ENCODE measurements around the gene BTBD2. TPM values are rescaled to one million over a fixed set of nuclear protein-coding genes. Genes with fewer than 3 reads are reported as not detected.

Gene BTBD2
- total RNA-seq, 1 experiment from 2014 or later, result 110 TPM

DNA sequence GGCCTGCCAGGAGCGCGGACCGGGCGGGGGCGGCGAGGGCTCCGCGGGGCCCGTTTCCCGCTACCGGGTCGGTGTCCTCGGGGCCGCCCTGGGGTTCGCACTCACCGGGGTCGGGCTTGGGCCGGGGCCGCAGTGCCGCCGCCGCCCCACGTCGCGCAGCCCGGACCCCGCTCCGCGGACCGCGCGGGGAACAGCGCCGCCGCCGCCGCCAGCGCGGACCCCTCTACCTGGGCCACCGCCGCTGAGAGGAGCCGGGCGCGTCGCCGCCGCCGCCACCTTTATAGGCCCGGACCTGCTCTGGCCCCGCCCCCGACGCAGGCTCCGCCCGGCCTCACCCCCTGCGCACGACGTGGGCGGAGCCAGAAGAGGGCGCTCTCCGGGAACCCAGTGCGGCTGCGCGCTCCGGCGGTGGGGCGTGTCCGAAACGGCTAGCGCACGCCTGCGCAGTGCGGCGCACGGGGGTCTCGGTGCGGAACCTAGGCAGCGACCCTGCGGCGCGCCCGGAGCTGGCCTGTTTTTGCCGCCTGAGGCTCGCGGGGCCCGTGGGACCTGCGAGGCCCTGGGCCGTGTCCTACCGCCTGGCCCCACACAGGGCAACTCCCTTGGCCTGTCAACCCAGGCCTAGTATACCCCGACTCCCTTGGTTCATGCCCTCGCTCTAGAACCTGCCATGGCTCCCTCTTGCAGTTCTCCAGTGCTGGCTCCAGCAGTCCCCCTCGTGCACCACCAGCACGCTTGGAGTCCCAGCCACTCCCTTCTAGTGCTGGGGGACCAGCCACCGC, 35.7 kb upstream of the BTBD2 start, which contains the start of gene MKNK2:
Gene MKNK2 (minus strand): TSS at position 254 of the 782 bp plus-strand sequence. CDS start 393 bp downstream, outside the sequence.
- Histone ChIP-seq H3K4me2 (ENCODE audit: insufficient read depth, insufficient read length, low read length) (peak within 1 kb of the TSS; percentile 65), H3K9me3 (ENCODE audit: control insufficient read depth, low read depth, low read length) (no peaks in the 10 kb centered on the region), H3K27ac (ENCODE audit: insufficient read length, low read depth, low read length) (no peak within 1 kb of the TSS), H3K4ac (ENCODE audit: low read depth, low read length) (no peak within 1 kb of the TSS), H2BK120ac (ENCODE audit: low read depth, low read length, poor library complexity, severe bottlenecking) (no peak within 1 kb of the TSS), H2BK15ac (ENCODE audit: low read depth, low read length) (no peak within 1 kb of the TSS), H2BK20ac (ENCODE audit: low read depth, low read length, poor library complexity, severe bottlenecking) (no peak within 1 kb of the TSS), H3K56ac (ENCODE audit: insufficient read length, low read depth, low read length) (no peak within 1 kb of the TSS), H2BK12ac (ENCODE audit: insufficient read length, low read depth, low read length) (no peak within 1 kb of the TSS), H4K5ac (ENCODE audit: insufficient read length, low read depth, low read length) (no peak within 1 kb of the TSS), H3K4me1 (ENCODE audit: insufficient read depth, low read length) (no peaks in the 10 kb centered on the region), H3K9ac (ENCODE audit: extremely low read depth, insufficient read length, low read length) (peak within 1 kb of the TSS; percentile 17), H3T11ph (ENCODE audit: low read length) (no peak within 1 kb of the TSS), H2AK5ac (ENCODE audit: insufficient read length, low read length) (no peak within 1 kb of the TSS), H3K27me3 (ENCODE audit: insufficient read depth, low read length) (no peaks in the 10 kb centered on the region), H3K23me2 (ENCODE audit: insufficient read length, low read depth, low read length, poor library complexity, severe bottlenecking) (peaks cover 9% of the 10 kb centered on the region), H2AFZ (ENCODE audit: low read length) (no peak within 1 kb of the TSS), H4K91ac (ENCODE audit: insufficient read length, low read depth, low read length) (peak within 1 kb of the TSS; percentile 15), H4K20me1 (ENCODE audit: control insufficient read depth, insufficient read depth, insufficient read length) (no peaks in the 10 kb centered on the region), H3K14ac (ENCODE audit: insufficient read depth, low read length) (peak within 1 kb of the TSS; percentile 70), H3K79me2 (ENCODE audit: insufficient read depth, low read length) (peaks cover 11% of the 10 kb centered on the region; the same call in 1 of the 2 replicates), H4K8ac (replicated peaks; ENCODE audit: insufficient read length, low read depth, low read length) (no peak within 1 kb of the TSS), H3K23ac (ENCODE audit: insufficient read length, low read depth, low read length) (no peak within 1 kb of the TSS), H3K79me1 (ENCODE audit: insufficient read depth, low read depth, low read length, poor library complexity, severe bottlenecking) (peaks cover 3% of the 10 kb centered on the region), H3K18ac (ENCODE audit: insufficient read length, low read depth, low read length) (peak within 1 kb of the TSS; percentile 9), H2BK5ac (ENCODE audit: insufficient read length, low read length) (no peak within 1 kb of the TSS)
- Mint-ChIP-seq H3K4me3 (peak within 1 kb of the TSS; percentile 72 to 86), H3K27ac (peak within 1 kb of the TSS in 1 of 3 experiments; percentile 91; a peak in 3 of 7 replicates), H3K9me3 (no peaks in the 10 kb centered on the region), H3K27me3 (ENCODE audit: low read depth) (no peaks in the 10 kb centered on the region), H3K36me3 (ENCODE audit: insufficient read depth in 1 of 3, low read depth in 3 of 3) (peaks cover 0 to under 1% (median 0%) of the 10 kb centered on the region in 3 experiments; a peak in 1 of 7 replicates), H3K4me1 (peaks cover 7 to 14% of the 10 kb centered on the region in 2 experiments; a peak in 3 of 4 replicates)
- TF ChIP-seq, protein P1, sequence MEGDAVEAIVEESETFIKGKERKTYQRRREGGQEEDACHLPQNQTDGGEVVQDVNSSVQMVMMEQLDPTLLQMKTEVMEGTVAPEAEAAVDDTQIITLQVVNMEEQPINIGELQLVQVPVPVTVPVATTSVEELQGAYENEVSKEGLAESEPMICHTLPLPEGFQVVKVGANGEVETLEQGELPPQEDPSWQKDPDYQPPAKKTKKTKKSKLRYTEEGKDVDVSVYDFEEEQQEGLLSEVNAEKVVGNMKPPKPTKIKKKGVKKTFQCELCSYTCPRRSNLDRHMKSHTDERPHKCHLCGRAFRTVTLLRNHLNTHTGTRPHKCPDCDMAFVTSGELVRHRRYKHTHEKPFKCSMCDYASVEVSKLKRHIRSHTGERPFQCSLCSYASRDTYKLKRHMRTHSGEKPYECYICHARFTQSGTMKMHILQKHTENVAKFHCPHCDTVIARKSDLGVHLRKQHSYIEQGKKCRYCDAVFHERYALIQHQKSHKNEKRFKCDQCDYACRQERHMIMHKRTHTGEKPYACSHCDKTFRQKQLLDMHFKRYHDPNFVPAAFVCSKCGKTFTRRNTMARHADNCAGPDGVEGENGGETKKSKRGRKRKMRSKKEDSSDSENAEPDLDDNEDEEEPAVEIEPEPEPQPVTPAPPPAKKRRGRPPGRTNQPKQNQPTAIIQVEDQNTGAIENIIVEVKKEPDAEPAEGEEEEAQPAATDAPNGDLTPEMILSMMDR (conservative IDR thresholded peaks at IDR 0.05), result peak; percentile 66
- peak; percentile 88 for DNase-seq
- WGBS (ENCODE audit: extremely low coverage, insufficient read length, low lambda C conversion rate), result no CpG with 5 or more reads among the region's 93 CpGs
